H1 (cell line): ENCODE results near the gene HACE1.

ENCODE experiments used
- ATF3 ChIP-seq: IDR thresholded peaks from 2 replicates; pipeline ENCODE4 v1.6.1; 2011; ENCODE audit warnings: low read depth, mild to moderate bottlenecking, low read length; ENCODE audit not compliant: insufficient read depth
- BCL11A ChIP-seq, 2 experiments: IDR thresholded peaks; one replicate each; pipeline ENCODE4 v1.6.1; 2011; ENCODE audit warnings: low read depth in 2 of 2, low read length in 2 of 2, mild to moderate bottlenecking in 2 of 2
- CBX8 ChIP-seq: fragments of 300-800, 300-1000 bp; sonication (generic); IDR thresholded peaks from 2 replicates; pipeline ENCODE4 v1.7.1; 2016; ENCODE audit warnings: low read depth, low read length, borderline replicate concordance
- CTCF ChIP-seq, 3 experiments: IDR thresholded peaks; 1 replicate in 2 of 3; 2 replicates in 1 of 3; pipeline versions ENCODE4 v1.5.1 to v1.6.1; 2011; ENCODE audit warnings: low read length in 3 of 3, mild to moderate bottlenecking in 3 of 3, inconsistent platforms in 2 of 3, low read depth in 1 of 3, moderate library complexity in 1 of 3; ENCODE audit not compliant: insufficient read depth in 1 of 3; ENCODE audit errors: control extremely low read depth in 1 of 3
- EZH2 ChIP-seq: fragments of 200-600 bp; sonication (generic); IDR thresholded peaks from 2 replicates; pipeline ENCODE4 v1.7.1; 2012; ENCODE audit warnings: low read depth, mild to moderate bottlenecking, moderate library complexity, low read length, inconsistent platforms; ENCODE audit not compliant: severe bottlenecking
- GTF2F1 ChIP-seq: IDR thresholded peaks from 2 replicates; pipeline ENCODE4 v1.6.1; 2012; ENCODE audit warnings: low read depth, low read length, improper control_type of control experiment, borderline replicate concordance
- HDAC2 ChIP-seq, 2 experiments: fragments of 300-600 bp in 1 of 2; sonication (generic) in 1 of 2; IDR thresholded peaks; 2 replicates each; pipeline ENCODE4 v1.6.1; 2011 to 2012; ENCODE audit warnings: low read depth in 2 of 2, low read length in 2 of 2, mild to moderate bottlenecking in 2 of 2, moderate library complexity in 2 of 2, borderline replicate concordance in 1 of 2, inconsistent platforms in 1 of 2
- JUN ChIP-seq: IDR thresholded peaks from 2 replicates; pipeline ENCODE4 v1.6.1; 2011; ENCODE audit warnings: low read depth, mild to moderate bottlenecking, improper control_type of control experiment, low read length
- KDM5A ChIP-seq: fragments of 200-600 bp; IDR thresholded peaks from 2 replicates; pipeline ENCODE4 v1.7.1; 2012; ENCODE audit warnings: mild to moderate bottlenecking, low read length, inconsistent platforms, mixed read lengths
- MAX ChIP-seq: IDR thresholded peaks from 2 replicates; pipeline ENCODE4 v1.6.1; 2012; ENCODE audit warnings: inconsistent platforms
- SIX5 ChIP-seq: IDR thresholded peaks from 2 replicates; pipeline ENCODE4 v1.6.1; 2011; ENCODE audit warnings: mild to moderate bottlenecking, low read depth, low read length
- TEAD4 ChIP-seq: IDR thresholded peaks from 2 replicates; pipeline ENCODE4 v1.6.1; 2012; ENCODE audit warnings: low read depth, low read length, inconsistent platforms, mixed read lengths
- YY1 ChIP-seq: IDR thresholded peaks from 2 replicates; pipeline ENCODE4 v1.6.1; 2011; ENCODE audit warnings: low read depth, mild to moderate bottlenecking, low read length

- no peak for TF ChIP-seq CTCF (IDR thresholded peaks at IDR 0.05; ENCODE audit: control extremely low read depth in 1 of 3, insufficient read depth in 1 of 3, low read depth in 1 of 3, low read length in 3 of 3)
- TF ChIP-seq EZH2: no peak
- no peak for TF ChIP-seq GTF2F1
- no peak for TF ChIP-seq KDM5A
- TF ChIP-seq ATF3: no peak
- TF ChIP-seq HDAC2 (IDR thresholded peaks at IDR 0.05; ENCODE audit: borderline replicate concordance in 1 of 2, low read depth in 2 of 2, low read length in 2 of 2): no peak
- no peak for TF ChIP-seq BCL11A (IDR thresholded peaks at IDR 0.05; ENCODE audit: low read depth in 2 of 2, low read length in 2 of 2)
- TF ChIP-seq SIX5: no peak
- no peak for TF ChIP-seq YY1
- TF ChIP-seq MAX: no peak
- TF ChIP-seq JUN: no peak
- no peak for TF ChIP-seq TEAD4
- TF ChIP-seq CBX8: no peak
Observed at GRCh38 chr6:104699593-104700329, 160.0 kb downstream of the HACE1 start.
